CD4-positive, alpha-beta T cell treated with Interleukin-15 for 4 hours (primary cell): ENCODE results near the gene PLEKHG5.
"Not testable (repeated sequence)": the region's sequence is repeated elsewhere in the genome, so short reads cannot be mapped to it uniquely, and the experiment has no call there.

Experiments
- DNase-seq: peaks from one replicate; pipeline ENCODE4 v3.0.0-alpha.2; 2020; ENCODE audit warnings: low spot score

The PLEKHG5 gene

DNA sequence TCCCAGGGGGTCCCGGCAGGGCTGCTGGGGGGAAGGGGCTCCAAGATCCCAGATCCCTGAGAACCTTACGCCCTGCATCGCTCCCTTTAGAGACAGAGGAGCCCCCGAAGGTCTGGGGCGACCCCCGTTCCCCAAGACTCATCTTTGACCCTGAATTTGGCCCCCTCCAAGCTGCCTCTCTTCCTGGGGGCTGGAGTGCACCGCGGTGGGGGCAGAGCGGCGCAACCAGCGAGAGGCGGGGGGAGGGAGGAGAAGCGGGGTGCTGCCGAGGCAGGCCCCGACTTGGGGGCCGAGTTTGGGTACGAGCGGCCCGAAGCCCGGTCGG is 5.4 kb upstream of the PLEKHG5 start:
- DNase-seq: no peak

DNA sequence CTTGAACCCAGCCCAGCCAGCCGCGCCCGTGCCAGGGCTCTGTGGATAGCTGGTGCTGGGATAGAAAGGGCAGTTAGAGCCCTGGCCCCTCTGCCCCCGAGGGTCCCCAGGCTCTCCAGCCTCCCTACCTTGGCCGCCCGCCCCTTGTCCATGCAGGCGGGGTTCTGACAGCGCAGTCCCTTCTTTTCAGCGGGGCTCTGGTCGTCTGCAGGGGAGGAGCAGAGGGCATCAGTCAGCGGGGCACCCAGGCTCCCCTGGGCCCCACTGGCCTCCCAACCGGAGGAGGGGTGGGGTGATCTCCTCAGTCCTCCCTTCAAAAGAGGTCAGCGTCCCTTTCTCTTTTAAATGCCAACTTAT is 4.9 kb upstream of the PLEKHG5 start:
- DNase-seq: no peak

DNA sequence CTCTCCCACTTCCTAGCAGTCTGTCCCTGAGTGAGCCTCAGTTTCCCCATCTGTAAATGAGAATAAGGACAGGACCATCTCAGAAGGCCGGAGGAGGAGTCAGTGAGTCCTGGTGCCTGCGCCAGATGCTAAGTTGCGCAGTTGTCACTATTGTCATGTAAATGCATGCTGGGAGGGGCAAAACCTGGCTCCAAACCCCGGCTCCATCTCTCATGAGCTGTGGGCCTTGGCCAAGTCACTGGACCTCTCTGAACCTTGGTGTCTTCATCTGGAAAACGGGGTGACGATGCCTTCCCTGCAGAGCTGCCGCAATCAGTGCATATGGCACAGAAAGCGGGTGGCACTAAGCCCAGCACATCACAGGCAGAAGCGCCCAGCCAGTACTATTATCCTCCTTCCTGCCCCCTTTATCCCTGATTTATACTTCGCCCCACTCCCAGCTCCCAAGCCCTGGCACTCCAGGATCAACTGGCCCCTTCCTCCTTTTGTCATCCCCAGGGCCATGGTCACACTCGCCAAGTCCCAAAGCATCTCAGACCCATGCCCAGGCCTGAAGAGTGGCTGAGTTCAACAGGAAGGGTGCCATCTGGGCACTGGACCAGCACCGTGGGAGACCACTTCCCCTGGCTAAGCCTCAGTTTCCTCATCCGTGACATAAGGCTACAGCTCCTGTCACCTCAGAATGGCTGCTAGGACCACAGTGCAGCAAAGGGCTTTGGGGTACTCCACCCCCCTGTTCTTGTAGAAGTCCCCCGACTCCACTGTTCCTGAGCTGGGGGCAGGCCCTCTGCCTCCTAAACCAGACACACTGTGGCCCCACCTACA is 4.3 kb upstream of the PLEKHG5 start:
- no peak for DNase-seq

DNA sequence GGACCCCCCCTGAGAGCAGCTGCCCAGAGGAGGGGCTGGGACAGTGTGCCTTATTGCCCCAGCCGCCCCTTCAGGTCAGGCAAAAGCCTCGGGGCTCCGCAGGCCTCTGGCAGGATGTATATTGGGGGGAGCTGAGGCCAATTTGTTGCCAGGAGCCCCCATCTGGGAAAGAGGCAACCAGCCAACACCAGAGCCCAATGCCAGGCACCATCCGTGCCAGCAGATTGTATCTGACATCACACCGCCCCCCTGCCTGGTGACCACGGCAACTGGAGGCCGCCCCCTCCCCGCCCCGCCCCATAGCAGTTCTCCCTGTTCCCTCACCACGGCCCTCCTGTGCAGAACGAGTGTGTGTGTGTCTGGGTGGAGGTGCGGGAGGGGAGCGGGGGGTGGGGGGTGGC is 3.6 kb upstream of the PLEKHG5 start:
- DNase-seq: no peak

DNA sequence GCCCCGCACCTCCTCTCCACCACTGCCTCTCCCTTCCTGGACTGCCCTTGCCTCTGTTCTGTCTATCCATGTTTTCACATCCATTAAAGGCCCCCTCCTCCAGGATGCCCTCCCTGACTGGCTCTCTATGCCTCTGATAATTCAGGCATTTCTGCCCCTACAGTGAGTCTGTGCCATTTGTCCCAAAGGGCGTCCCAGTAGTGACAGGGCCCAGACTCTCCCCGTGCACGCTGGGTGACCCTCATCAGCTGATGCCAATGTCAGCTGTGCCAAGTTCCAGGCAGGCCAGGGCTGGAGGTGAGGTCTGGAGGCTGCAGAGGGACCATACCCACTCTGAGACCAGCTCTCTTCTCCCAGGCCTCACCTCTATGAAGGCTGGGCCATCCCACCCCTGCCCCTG is 3.2 kb upstream of the PLEKHG5 start:
- DNase-seq: no peak

DNA sequence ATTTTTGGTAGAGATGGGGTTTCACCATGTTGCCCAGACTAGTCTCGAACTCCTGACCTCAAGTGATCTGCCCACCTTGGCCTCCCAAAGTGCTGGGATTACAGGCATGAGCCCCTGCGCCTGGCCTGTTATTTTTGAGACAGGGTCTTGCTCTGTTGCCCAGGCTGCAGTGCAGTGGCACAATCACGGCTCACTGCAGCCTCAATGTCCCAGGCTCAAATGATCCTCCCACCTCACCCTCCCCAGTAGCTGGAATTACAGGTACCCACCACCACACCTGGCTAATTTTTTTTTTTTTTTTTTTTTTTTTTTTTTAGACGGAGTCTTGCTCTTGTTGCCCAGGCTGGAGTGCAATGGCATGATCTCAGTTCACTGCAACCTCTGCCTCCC is 2.4 kb upstream of the PLEKHG5 start:
- DNase-seq: not testable (repeated sequence)

DNA sequence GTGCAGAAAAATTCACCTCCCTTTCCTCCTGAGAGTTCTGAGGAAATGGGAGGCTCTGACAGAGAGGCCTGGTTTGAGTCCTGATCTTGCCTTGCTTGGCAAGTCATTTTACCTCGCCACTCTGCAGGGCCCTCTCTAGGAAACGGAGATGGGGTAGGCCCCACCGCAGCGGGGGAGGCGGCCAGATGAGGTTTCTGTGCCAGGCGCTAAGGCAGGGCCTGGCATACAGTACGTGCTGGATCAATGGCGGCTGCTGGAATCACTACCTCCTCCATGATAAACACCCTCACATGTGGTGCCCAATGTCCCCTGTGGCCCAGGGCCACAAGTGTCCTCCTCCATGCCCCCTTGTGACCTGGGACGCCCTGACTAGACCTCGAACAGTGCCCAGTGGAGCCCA is 499 bp upstream of the PLEKHG5 start:
- DNase-seq: no peak

DNA sequence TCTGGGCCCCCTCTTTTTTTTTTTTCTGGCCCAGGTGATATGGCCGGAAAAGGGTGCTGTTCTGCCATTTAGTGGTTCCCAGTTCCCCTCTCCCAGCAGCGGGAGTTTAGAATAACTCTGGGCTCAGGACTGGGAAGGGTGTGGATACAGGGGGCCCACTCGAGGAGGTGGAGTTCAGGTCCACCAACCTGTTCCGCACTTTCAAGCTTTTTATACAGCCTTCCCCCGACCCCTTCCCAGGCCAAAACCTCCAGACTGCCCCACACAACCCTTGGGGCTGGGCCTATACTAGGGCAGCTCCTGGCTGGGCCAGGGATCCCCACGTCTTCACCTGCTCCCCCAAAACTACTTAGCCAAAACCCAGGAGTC is 402 bp downstream of the PLEKHG5 start:
- DNase-seq: no peak

DNA sequence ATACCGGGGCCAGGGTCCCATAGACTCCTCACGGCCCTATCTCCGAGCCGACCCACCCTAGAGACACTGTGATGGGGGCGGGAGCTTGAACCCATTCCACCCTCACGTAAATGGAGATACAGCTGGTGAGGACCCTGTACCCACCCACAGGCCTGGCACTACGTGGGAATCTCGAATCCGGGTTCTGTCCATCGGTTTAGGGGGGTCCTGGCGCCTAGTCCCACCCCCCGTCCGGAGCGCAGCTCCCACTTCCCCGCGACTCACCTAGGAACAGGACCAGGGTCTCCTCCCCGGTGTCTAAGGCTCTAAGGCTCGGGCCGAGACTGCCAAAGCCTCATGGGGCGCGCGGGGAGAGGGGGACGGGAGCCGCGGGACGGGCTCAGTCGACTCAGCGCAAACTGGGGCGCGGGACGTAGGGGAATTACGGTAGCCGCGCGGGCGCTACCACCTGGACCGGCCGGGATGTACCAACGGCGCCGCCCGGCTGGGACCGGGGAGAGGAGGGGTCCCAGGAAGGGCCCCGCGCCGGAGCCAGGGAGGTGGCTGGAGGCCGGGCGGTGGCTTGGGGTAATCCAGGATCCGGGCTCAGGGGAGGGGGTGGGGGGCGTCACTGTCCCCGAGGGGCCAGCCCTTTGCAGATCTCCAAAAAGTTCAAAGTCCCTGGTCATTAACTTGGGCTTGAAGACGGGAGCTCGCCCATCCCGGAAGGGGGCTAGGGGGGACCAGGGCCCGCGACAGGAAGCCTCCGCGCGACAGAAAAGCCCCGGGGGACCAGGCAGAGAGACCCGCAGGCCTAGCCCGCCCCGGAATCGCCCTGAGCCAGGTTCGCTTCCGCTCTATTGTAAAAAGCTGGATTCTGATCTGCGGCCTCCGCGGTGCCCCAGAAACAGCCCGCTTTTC is 1.0 kb downstream of the PLEKHG5 start:
- DNase-seq: peak; percentile 42

DNA sequence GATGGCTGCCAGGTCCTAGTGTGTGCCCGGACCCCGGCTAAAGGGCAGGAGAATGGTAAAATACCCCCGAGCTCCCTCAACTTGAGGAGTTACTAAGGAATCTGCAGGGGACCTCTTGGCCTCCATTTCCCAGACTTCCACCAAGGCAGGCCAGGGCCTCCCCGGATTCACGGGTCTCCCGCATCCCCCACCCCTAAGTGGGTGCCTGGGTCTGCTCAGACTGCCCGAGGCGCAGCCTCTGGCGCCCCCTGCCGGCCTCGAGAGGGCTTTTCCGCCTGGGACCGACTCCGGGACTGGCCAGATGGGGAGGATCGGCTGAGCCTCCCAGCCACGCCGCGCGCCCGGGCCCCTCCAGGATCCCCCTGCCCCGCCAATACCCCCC is 1.7 kb downstream of the PLEKHG5 start:
- peak; percentile 79 for DNase-seq

DNA sequence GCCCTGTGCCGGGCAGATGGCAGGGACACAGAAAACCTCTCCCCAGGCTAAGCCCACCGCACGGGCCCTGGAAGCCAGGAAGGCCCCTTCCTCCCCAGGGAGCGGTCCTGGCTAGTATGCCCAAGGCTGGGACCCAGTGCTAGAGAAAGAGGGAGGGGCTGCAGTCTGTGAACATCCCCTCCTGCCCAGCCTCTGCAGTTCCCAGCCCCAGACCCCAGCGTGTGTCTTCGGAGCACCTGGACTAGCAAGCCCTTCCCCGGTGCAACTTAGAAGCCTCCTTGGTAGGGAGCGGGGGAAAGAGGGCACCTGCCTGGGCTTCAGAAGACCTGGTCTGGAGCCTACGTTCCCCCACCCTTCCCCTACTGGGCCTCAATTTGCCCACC is 2.1 kb downstream of the PLEKHG5 start:
- DNase-seq: no peak

DNA sequence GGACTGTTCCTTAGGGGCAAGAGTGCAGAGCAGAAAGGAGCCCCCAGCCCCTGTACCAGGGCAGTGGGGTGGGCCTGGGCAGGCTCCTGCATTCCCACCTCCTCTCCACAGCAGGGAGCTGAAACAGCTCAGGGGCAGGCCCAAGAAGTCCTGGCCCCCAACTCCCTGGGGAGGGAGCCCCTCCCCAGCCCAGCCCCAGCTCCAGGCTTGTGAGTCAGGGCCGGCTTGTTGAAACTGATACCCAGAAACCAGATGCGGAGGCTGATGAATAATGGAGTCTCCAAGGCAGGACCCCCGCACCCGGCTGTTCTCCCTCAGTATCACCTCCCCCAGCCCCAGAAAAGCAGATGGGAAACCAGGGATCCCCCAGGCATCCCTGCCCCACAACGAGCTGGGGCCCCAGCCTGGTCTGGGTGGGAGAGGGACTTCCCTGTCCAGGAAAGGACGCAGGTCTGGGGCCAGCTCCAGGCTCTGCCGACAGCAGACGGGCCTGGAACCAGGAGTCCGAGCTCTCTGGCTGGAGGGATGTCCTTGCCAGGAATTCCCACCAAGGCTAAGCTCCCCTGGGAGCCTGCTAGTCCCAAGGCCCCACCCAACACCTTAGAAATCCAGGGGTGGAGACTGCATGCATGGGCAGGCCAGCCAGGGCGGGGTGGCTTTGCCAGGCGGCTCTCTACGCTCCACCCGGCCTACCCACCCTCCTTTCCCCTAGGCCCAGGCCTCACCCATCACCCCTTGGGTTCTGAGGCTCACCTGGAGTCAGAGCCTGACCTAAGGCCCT is 2.7 kb downstream of the PLEKHG5 start:
- DNase-seq: no peak

DNA sequence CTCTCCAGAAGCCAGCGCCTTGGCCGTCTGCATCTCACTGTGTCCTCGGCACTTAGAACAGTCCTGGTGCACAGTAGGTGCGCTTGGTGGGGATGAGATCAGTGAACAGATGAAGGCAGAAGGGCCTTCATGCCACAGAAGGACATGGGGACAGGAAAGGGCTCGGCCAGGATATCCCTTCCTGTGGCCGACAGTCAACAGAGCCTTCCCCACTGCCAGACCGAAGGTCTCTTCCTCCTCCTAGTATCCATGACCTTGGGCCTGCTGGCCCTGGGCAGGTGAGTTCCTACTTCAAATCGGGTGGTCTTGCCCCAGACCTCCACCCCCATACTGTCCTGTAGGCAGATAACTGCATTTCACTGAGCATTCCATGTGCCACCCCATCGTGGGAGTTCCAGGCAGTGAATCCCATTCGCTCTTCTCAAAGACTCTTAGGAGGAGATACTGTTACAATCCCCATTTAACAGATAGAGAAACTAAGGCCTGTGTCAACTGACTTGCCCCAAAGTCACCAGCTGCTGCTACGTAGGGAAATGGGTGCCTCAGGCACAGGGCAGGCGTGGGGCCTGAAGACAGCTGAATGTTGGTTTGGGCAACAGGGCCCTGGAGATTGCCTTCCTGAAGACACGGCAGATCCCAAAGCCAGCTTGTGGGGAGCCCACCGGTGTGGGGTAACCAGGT is 3.5 kb downstream of the PLEKHG5 start:
- DNase-seq: no peak

DNA sequence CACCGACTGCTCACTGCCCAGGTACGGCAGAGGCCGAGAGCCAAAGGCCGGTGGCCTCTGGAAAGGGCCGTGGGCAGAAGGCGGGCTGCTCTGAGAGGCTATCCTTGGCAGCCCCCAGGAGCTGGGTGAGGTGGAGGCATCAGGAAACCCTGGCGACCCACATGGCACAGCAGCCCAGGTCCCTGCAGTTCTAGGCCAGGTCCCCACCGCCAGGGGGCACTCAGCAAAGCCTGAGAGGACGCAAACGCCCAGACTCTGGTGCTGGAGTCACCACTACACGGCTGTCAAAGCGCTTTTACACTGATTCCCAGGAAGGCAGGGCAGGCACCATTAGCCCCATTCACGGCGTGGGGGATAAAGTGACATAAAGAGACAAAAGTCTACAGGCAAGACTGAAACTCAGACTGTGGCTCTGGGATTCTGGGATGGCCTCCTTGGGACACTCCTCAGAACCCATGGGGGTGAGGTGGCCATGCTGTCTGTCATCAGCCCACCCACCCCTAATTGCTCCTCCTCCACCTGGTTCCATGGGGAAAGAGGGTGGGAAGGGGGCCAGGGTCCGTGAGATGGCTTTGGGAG is 4.9 kb downstream of the PLEKHG5 start:
- peak; percentile 85 for DNase-seq

DNA sequence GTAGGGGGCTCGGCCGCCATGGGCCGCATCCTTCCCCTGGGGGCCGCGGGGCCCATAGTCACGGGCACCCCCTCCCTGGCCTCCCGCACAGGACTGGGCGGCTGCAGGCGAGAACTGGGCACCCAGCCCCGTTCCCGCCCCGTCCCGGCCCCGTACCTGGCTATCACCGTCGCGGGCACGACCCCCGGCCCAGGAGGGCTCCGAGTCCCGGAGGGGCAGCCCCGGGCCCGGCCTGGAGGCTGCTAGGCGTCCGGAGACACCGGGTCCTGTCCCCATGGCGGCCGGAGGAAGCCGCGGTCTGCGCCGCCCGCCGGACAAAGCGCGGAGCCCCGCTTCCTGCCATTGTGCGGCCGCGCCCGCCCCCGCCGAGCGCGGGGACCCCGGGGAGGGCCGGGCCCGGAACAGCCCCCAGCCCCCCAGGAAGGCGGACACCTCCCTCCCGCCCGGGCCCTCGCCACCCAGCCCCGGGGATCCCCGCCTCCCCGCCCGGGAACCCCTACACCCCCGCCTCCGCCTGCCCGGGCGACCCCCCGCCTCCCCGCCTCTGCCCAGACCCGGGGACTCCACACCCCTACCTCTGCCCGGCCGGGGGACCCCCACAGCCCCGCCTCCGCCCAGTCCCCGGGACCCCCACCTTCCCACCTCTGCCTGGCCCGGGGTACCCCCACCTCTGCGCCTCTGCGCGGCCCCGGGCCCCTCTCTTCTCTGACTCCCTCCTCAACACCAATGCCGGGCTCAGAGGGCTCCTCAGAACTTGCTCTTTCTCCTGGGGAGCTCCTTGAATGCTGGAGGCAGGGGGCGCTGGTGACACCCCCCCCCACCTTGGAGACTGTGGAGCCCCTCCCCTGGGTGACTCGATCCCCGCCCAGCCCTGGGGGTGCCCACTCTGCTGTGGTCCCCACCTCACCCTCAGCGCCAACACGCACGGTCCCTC is 6.0 kb downstream of the PLEKHG5 start:
- DNase-seq: no peak

DNA sequence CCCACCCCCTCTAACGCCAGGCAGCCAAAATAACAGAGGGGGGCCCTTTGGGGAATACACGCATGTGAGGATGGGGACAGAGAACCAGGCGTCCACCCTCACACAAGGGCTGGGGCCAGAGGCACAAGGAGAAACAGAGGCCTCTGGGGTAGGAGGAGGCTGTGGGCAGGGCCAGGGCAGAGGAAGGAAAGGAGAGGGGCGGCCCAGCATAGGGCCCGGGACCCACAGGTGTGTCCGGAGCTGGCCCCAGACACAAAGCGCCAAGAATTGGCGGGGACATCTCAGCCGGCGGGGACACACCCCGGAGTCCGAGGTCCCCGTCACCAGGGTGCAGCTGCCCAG is 6.7 kb downstream of the PLEKHG5 start:
- DNase-seq: no peak

DNA sequence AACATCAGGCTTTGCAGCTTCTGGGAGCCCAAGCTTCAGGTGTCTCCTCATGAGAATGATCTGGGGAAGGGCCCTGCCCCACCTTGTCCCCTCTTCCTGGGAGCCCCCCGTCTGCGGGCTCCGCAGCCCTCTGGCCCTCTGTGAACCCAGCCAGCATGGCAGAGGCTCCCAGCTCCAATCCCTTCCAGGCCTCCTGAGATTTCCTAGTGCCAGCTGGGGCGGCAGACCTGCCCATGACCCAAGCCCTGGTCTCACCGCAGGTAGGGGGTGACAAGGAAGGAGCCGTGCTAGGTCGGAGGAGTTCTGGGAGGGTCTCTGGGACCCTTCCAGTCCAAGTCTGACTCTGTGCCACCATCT is 7.7 kb downstream of the PLEKHG5 start:
- no peak for DNase-seq

DNA sequence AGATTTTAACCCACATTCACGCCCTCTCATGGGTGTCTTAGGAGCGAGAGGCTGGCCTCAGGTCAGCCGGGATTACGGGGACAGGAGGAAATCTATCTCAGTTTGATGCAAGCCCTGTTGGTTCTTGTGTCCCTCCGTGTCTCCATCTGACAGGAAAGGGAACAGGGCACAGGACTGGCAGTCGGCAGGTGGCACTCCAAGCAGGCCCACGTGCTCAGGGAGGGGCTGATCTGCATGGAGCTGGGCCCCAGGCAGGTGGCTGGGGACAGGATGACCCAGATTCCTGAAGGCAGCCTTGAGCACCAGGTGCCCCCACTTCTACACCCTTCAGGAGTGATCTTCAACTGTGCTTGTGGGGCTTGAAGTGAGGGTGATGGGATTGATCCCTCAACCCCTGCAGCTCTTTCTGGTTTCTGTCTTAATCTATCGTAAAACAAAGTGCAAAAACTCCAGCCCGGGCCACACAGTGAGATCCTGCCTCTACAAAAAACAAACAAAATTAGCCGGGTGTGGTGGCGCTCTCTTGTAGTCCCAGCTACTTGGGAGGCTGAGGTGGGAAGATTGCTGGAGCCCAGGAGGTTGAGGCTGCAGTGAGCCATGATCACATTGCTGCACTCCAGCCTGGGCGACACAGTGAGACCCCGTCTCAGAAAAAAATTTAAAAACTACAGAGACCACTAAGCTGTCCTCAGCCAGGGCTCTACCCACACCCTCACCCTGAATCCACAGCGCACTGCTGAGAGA is 8.3 kb downstream of the PLEKHG5 start:
- DNase-seq: no peak

DNA sequence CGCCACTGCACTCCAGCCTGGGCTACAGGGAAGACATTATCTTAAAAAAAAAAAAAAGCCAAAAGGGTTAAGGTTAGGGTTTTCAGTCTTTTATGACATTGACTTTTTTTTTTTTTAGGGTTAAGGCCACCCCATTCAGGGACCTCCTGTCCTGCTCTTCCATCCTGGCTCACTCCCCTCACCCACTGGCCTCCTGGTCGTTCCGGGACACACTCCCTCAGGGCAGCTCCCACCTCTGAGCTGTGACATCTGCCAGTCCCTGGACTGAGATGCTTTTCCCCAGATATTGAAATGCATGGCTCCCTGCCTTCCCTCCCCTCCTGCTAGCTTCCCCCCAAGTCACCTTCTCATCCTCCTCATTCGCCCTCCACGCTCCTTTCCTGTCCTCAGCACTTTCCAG is 9.6 kb downstream of the PLEKHG5 start:
- no peak for DNase-seq
